Measurements from ENCODE around the gene FAF1.

GRCh38 chr1:50566405-50566804 lies 393.7 kb downstream of the FAF1 start:
- TF ChIP-seq CTCF (IDR thresholded peaks at IDR 0.05) (no peak), USF1 (IDR thresholded peaks at IDR 0.05; ENCODE audit: borderline replicate concordance, low read depth) (no peak), RAD21 (IDR thresholded peaks at IDR 0.05; ENCODE audit: low read length) (no peak), CHD2 (IDR thresholded peaks at IDR 0.05; ENCODE audit: low read length, partially characterized antibody) (no peak), SIN3A (IDR thresholded peaks at IDR 0.05; ENCODE audit: borderline replicate concordance, low read depth, low read length) (no peak), NRF1 (IDR thresholded peaks at IDR 0.05; ENCODE audit: low read depth, low read length) (no peak), TCF12 (IDR thresholded peaks at IDR 0.05) (no peak), YY1 (IDR thresholded peaks at IDR 0.05; ENCODE audit: low read depth) (no peak), POLR2AphosphoS5 (IDR thresholded peaks at IDR 0.05; ENCODE audit: low read depth, low read length) (no peak), RFX5 (IDR thresholded peaks at IDR 0.05; ENCODE audit: low read length) (no peak), USF2 (IDR thresholded peaks at IDR 0.05; ENCODE audit: borderline replicate concordance, low read depth, low read length) (no peak), RCOR1 (IDR thresholded peaks at IDR 0.05; ENCODE audit: low read length) (no peak)
